K562 (cell line): ENCODE results near the gene HSD17B8. TPM values are rescaled to one million over a fixed set of nuclear protein-coding genes. Genes with fewer than 3 reads are reported as not detected.

Source experiments
- CHD7 ChIP-seq: fragments of 200-600 bp; sonication (generic); IDR thresholded peaks from one replicate; pipeline ENCODE4 v1.6.1; 2012; ENCODE audit warnings: mild to moderate bottlenecking, low read depth, low read length, inconsistent platforms
- GABPA ChIP-seq: fragments of 200-800 bp; sonication (Bioruptor generic); conservative IDR thresholded peaks from 2 replicates; pipeline ENCODE4 v1.6.1; 2016; ENCODE audit warnings: low read depth, missing genetic modification characterization, missing compliant biosample characterization
- HINFP ChIP-seq: fragments of 450-650 bp; conservative IDR thresholded peaks from 2 replicates; pipeline ENCODE4 v1.6.1; 2016; ENCODE audit warnings: missing genetic modification characterization, low read depth, mild to moderate bottlenecking, control low read depth, missing compliant biosample characterization
- HLTF ChIP-seq: fragments of 450-650 bp; IDR thresholded peaks from 2 replicates; pipeline ENCODE4 v1.6.1; 2016
- MTA2 ChIP-seq: fragments of 450-650 bp; IDR thresholded peaks from 2 replicates; pipeline ENCODE4 v1.6.1; 2016; ENCODE audit warnings: low read depth
- NFRKB ChIP-seq: fragments of 450-650 bp; IDR thresholded peaks from 2 replicates; pipeline ENCODE4 v1.6.1; 2016; ENCODE audit warnings: low read depth
- RUNX1 ChIP-seq: sonication (generic); IDR thresholded peaks from 2 replicates; pipeline ENCODE4 v1.6.1; 2016; ENCODE audit warnings: antibody characterized with exemption, low read depth
- TFAP4 ChIP-seq: sonication (generic); formaldehyde crosslinking; IDR thresholded peaks from 2 replicates; pipeline ENCODE4 v1.8.0; 2022; ENCODE audit warnings: missing genetic modification reagents, mild to moderate bottlenecking, moderate library complexity, borderline replicate concordance
- ZBED1 ChIP-seq: IDR thresholded peaks from 2 replicates; pipeline ENCODE4 v1.6.1; 2014
- polyA plus RNA-seq, 8 experiments: library from polyadenylated mRNA; depleted of rRNA in 4 of 8; stranded (reverse) in 5 of 8; unstranded in 3 of 8; fragments of >200 nt; fragmentation: Nextera tagmentation in 2 of 8; fragmentation: Illumina TruSeq in 1 of 8; extraction: Ambion mirVana in 2 of 8; extraction: Trizol in 1 of 8; gene quantifications; 2 replicates each; pipeline versions ENCODE4 v1.2.1 to v1.2.3, GENCODE V29; 2011 to 2014; ENCODE audit warnings: inconsistent platforms in 1 of 8, missing spikeins in 1 of 8
- total RNA-seq, 7 experiments: library from RNA; depleted of rRNA in 6 of 7; stranded (reverse); fragments of >200 nt in 6 of 7; fragmentation: Illumina TruSeq in 2 of 7; extraction: Trizol in 2 of 7; gene quantifications; 2 replicates each; pipeline versions ENCODE4 v1.2.1 to v1.2.3, GENCODE V29; 2011 to 2021; ENCODE audit warnings: low replicate concordance in 1 of 7

HSD17B8 gene
- total and polyA plus RNA-seq, 9 of the 15 experiments (the other 6 are each of a cell fraction or from before 2014, with no cell fraction given): 3.7 to 35.2 (median 14.2) TPM

- TF ChIP-seq GABPA (tag) (peak; percentile 18), RUNX1 (0 out of 2 replicates have a peak, but pooled peaks have one; percentile 43), MTA2 (no peak), CHD7 (no peak), HINFP (tag) (peak; percentile 53; the same call in 1 of the 2 replicates), HLTF (no peak), TFAP4 (CRISPR knock-in tag) (peak; percentile 67; the same call in 1 of the 2 replicates), NFRKB (peak; percentile 48), ZBED1 (no peak)
These were observed 44.7 kb downstream of the HSD17B8 start (continued) for GRCh38 chr6:33248932-33249731.
